K562 (cell line): ENCODE data around the gene CARD14. TPM values are rescaled to one million over a fixed set of nuclear protein-coding genes. Genes with fewer than 3 reads are reported as not detected.
A peak's percentile ranks its signal among the peaks of the same experiment; 100 is the strongest.

Source experiments
- CHD4 ChIP-seq: fragments of 200-600 bp; sonication (generic); IDR thresholded peaks from 3 replicates; pipeline ENCODE4 v1.6.1; 2012; ENCODE audit warnings: low read depth, mild to moderate bottlenecking, mixed read lengths, low read length, inconsistent platforms; ENCODE audit not compliant: insufficient read depth, insufficient replicate concordance, poor library complexity, severe bottlenecking
- ETV5 ChIP-seq: sonication (generic); formaldehyde crosslinking; IDR thresholded peaks from 2 replicates; pipeline ENCODE4 v1.4.0; 2020; ENCODE audit warnings: low read depth, mild to moderate bottlenecking, missing genetic modification reagents
- HMG20B ChIP-seq: fragments of 250-450 bp; sonication (Bioruptor Pico); IDR thresholded peaks from 2 replicates; pipeline ENCODE4 v1.5.0; 2021; ENCODE audit warnings: mild to moderate bottlenecking
- HNRNPL ChIP-seq: fragments of 200-400 bp; formaldehyde crosslinking; IDR thresholded peaks from 2 replicates; pipeline ENCODE4 v1.6.1; 2017; ENCODE audit warnings: low read depth, mild to moderate bottlenecking, low read length
- JUNB ChIP-seq: fragments of 450-650 bp; formaldehyde crosslinking; conservative IDR thresholded peaks from 2 replicates; pipeline ENCODE4 v1.4.0; 2020; ENCODE audit warnings: mild to moderate bottlenecking
- KDM5B ChIP-seq: fragments of 200-600 bp; sonication (generic); IDR thresholded peaks from 2 replicates; pipeline ENCODE4 v1.6.1; 2012; ENCODE audit warnings: low read depth, mild to moderate bottlenecking, moderate library complexity, low read length, control low read depth, inconsistent platforms; ENCODE audit not compliant: insufficient replicate concordance
- MTA3 ChIP-seq: fragments of 450-650 bp; formaldehyde crosslinking; IDR thresholded peaks from 2 replicates; pipeline ENCODE4 v1.6.1; 2017; ENCODE audit warnings: mild to moderate bottlenecking, borderline replicate concordance
- MYNN ChIP-seq, 2 experiments: sonication (generic); formaldehyde crosslinking in 1 of 2; IDR thresholded peaks; 2 replicates each; pipeline versions ENCODE4 v1.5.0 to v1.6.1; 2016 to 2020; ENCODE audit warnings: antibody characterized with exemption in 1 of 2, missing genetic modification reagents in 1 of 2
- NFATC3 ChIP-seq: fragments of 450-650 bp; IDR thresholded peaks from 2 replicates; pipeline ENCODE4 v1.6.1; 2017; ENCODE audit warnings: mild to moderate bottlenecking
- NR1H2 ChIP-seq: sonication (generic); formaldehyde crosslinking; IDR thresholded peaks from 2 replicates; pipeline ENCODE4 v1.4.0; 2020; ENCODE audit warnings: mild to moderate bottlenecking, missing genetic modification reagents
- RBM15 ChIP-seq: fragments of 200-400 bp; formaldehyde crosslinking; IDR thresholded peaks from 2 replicates; pipeline ENCODE4 v1.6.1; 2018; ENCODE audit warnings: mild to moderate bottlenecking, low read length, moderate library complexity; ENCODE audit not compliant: insufficient read depth
- SRSF1 ChIP-seq: fragments of 200-400 bp; formaldehyde crosslinking; IDR thresholded peaks from 2 replicates; pipeline ENCODE4 v1.6.1; 2017; ENCODE audit warnings: mild to moderate bottlenecking, low read depth, low read length, moderate library complexity
- XRCC4 ChIP-seq: IDR thresholded peaks from one replicate; pipeline ENCODE4 v1.6.1; 2011; ENCODE audit not compliant: insufficient read depth, insufficient read length; ENCODE audit errors: extremely low read depth
- polyA plus RNA-seq, 8 experiments: library from polyadenylated mRNA; depleted of rRNA in 4 of 8; stranded (reverse) in 5 of 8; unstranded in 3 of 8; fragments of >200 nt; fragmentation: Nextera tagmentation in 2 of 8; fragmentation: Illumina TruSeq in 1 of 8; extraction: Ambion mirVana in 2 of 8; extraction: Trizol in 1 of 8; gene quantifications; 2 replicates each; pipeline versions ENCODE4 v1.2.1 to v1.2.3, GENCODE V29; 2011 to 2014; ENCODE audit warnings: inconsistent platforms in 1 of 8, missing spikeins in 1 of 8
- total RNA-seq, 7 experiments: library from RNA; depleted of rRNA in 6 of 7; stranded (reverse); fragments of >200 nt in 6 of 7; fragmentation: Illumina TruSeq in 2 of 7; extraction: Trizol in 2 of 7; gene quantifications; 2 replicates each; pipeline versions ENCODE4 v1.2.1 to v1.2.3, GENCODE V29; 2011 to 2021; ENCODE audit warnings: low replicate concordance in 1 of 7
- TF ChIP-seq, protein P1 (sequence below): fragments of 250-450 bp; sonication (Bioruptor Pico); IDR thresholded peaks from 2 replicates; pipeline ENCODE4 v1.9.0; 2021; ENCODE audit warnings: mild to moderate bottlenecking, inconsistent platforms
- TF ChIP-seq, protein P2 (sequence below): sonication (generic); formaldehyde crosslinking; IDR thresholded peaks from 2 replicates; pipeline ENCODE4 v1.8.1; 2023; ENCODE audit warnings: mild to moderate bottlenecking, missing genetic modification reagents
- TF ChIP-seq, protein P3 (sequence below): fragments of 450-650 bp; IDR thresholded peaks from 2 replicates; pipeline ENCODE4 v1.6.1; 2014; ENCODE audit warnings: low read depth, mild to moderate bottlenecking, moderate library complexity, borderline replicate concordance
- TF ChIP-seq, protein P4 (sequence below): fragments of 250-450 bp; sonication (Bioruptor Pico); IDR thresholded peaks from 2 replicates; pipeline ENCODE4 v1.8.0; 2021; ENCODE audit warnings: mild to moderate bottlenecking, moderate library complexity
- TF ChIP-seq, protein P5 (sequence below): conservative IDR thresholded peaks from 2 replicates; pipeline ENCODE4 v1.6.1; 2011; ENCODE audit warnings: low read depth, mild to moderate bottlenecking, low read length; ENCODE audit not compliant: control insufficient read depth

CARD14 gene
- total and polyA plus RNA-seq, 9 of the 15 experiments (the other 6 are each of a cell fraction or from before 2014, with no cell fraction given) = not detected

DNA sequence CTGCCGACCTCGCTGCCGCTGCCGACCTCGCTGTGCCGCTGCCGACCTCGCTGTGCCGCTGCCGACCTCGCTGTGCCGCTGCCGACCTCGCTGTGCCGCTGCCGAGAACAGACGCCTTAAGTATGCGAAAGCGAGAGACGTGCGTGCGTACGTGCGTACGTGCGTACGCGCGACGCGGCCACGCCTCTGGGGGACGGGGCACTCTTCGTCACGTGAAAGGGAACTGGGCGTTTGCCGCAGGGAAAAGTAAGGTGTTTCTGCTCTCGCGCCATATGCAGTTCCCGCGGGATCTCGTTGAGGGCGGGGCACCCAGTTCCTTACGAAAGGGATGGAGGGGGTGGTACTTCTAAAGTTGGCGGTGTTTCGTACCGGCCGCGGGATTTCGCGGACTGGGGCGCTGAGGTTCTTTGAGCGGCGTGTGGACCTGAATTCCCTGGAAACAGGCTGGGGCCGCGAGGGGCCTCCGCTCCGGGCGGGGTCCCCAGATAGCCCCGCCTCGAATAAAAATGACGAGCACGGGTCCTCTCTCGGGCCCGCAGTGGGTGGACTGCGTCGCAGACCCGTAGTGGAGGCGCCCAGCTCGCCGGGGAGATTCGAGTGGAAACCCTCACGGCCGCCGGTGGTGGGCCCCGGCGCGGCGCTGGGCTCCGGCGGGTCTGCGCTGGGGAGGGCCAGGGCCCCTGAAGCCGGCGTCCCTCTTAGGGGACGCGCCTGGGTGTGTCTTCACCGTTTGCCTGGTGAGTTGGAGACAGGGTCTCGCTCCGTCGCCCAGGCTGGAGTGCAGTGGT, 22.6 kb upstream of the CARD14 start, which contains the start of gene EIF4A3 (continued):
- TF ChIP-seq, protein P1, sequence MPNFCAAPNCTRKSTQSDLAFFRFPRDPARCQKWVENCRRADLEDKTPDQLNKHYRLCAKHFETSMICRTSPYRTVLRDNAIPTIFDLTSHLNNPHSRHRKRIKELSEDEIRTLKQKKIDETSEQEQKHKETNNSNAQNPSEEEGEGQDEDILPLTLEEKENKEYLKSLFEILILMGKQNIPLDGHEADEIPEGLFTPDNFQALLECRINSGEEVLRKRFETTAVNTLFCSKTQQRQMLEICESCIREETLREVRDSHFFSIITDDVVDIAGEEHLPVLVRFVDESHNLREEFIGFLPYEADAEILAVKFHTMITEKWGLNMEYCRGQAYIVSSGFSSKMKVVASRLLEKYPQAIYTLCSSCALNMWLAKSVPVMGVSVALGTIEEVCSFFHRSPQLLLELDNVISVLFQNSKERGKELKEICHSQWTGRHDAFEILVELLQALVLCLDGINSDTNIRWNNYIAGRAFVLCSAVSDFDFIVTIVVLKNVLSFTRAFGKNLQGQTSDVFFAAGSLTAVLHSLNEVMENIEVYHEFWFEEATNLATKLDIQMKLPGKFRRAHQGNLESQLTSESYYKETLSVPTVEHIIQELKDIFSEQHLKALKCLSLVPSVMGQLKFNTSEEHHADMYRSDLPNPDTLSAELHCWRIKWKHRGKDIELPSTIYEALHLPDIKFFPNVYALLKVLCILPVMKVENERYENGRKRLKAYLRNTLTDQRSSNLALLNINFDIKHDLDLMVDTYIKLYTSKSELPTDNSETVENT (CRISPR knock-in tag) = no peak
- TF ChIP-seq, protein P2, sequence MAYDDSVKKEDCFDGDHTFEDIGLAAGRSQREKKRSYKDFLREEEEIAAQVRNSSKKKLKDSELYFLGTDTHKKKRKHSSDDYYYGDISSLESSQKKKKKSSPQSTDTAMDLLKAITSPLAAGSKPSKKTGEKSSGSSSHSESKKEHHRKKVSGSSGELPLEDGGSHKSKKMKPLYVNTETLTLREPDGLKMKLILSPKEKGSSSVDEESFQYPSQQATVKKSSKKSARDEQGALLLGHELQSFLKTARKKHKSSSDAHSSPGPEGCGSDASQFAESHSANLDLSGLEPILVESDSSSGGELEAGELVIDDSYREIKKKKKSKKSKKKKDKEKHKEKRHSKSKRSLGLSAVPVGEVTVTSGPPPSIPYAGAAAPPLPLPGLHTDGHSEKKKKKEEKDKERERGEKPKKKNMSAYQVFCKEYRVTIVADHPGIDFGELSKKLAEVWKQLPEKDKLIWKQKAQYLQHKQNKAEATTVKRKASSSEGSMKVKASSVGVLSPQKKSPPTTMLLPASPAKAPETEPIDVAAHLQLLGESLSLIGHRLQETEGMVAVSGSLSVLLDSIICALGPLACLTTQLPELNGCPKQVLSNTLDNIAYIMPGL = 0 out of 2 replicates have a peak, but pooled peaks have one; percentile 19
- TF ChIP-seq XRCC4 (no peak), ETV5 (peak; percentile 17; the same call in 1 of the 2 replicates), SRSF1 (no peak), MTA3 (peak; percentile 94), MYNN (IDR thresholded peaks at IDR 0.05) (no peak), MYNN (CRISPR knock-in tag; IDR thresholded peaks at IDR 0.05) (no peak), KDM5B (peak; percentile 89), RBM15 (no peak), NR1H2 (CRISPR knock-in tag) (no peak), NFATC3 (no peak), CHD4 (no peak), JUNB (CRISPR knock-in tag) (no peak), HMG20B (no peak), HNRNPL (no peak)
- TF ChIP-seq, protein P3, sequence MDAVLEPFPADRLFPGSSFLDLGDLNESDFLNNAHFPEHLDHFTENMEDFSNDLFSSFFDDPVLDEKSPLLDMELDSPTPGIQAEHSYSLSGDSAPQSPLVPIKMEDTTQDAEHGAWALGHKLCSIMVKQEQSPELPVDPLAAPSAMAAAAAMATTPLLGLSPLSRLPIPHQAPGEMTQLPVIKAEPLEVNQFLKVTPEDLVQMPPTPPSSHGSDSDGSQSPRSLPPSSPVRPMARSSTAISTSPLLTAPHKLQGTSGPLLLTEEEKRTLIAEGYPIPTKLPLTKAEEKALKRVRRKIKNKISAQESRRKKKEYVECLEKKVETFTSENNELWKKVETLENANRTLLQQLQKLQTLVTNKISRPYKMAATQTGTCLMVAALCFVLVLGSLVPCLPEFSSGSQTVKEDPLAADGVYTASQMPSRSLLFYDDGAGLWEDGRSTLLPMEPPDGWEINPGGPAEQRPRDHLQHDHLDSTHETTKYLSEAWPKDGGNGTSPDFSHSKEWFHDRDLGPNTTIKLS = peak; percentile 93
- TF ChIP-seq, protein P4, sequence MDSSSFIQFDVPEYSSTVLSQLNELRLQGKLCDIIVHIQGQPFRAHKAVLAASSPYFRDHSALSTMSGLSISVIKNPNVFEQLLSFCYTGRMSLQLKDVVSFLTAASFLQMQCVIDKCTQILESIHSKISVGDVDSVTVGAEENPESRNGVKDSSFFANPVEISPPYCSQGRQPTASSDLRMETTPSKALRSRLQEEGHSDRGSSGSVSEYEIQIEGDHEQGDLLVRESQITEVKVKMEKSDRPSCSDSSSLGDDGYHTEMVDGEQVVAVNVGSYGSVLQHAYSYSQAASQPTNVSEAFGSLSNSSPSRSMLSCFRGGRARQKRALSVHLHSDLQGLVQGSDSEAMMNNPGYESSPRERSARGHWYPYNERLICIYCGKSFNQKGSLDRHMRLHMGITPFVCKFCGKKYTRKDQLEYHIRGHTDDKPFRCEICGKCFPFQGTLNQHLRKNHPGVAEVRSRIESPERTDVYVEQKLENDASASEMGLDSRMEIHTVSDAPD (CRISPR knock-in tag) = no peak
- TF ChIP-seq, protein P5, sequence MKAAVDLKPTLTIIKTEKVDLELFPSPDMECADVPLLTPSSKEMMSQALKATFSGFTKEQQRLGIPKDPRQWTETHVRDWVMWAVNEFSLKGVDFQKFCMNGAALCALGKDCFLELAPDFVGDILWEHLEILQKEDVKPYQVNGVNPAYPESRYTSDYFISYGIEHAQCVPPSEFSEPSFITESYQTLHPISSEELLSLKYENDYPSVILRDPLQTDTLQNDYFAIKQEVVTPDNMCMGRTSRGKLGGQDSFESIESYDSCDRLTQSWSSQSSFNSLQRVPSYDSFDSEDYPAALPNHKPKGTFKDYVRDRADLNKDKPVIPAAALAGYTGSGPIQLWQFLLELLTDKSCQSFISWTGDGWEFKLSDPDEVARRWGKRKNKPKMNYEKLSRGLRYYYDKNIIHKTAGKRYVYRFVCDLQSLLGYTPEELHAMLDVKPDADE = 0 out of 2 replicates have a peak, but pooled peaks have one; percentile 22
